ENCODE data around the gene SLC35E2B.
"Not testable (repeated sequence)": the region's sequence is repeated elsewhere in the genome, so short reads cannot be mapped to it uniquely, and the experiment has no call there.

SLC35E2B gene

DNA sequence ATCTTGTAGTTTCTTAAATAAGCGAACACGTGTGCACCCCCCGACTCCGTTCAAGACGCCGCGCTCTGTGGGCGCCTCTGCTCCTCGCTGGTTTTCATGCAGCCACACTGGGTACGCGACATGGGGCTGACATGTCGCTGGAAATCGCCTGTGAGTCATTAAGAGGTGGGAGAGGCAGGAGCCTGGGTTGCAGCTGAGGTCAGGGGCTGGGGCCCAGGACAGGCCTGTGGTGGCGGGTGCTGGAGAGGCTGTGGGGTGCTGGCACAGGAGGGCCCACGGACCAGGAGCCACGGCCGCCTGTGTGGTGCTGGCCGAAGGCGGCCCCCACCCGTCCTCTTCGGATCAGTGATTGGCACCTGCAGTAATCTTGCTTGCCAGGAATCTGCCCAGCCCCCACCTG, 17.8 kb downstream of the SLC35E2B start:
- DNase-seq (ENCODE audit: low spot score) = not testable (repeated sequence)

DNA sequence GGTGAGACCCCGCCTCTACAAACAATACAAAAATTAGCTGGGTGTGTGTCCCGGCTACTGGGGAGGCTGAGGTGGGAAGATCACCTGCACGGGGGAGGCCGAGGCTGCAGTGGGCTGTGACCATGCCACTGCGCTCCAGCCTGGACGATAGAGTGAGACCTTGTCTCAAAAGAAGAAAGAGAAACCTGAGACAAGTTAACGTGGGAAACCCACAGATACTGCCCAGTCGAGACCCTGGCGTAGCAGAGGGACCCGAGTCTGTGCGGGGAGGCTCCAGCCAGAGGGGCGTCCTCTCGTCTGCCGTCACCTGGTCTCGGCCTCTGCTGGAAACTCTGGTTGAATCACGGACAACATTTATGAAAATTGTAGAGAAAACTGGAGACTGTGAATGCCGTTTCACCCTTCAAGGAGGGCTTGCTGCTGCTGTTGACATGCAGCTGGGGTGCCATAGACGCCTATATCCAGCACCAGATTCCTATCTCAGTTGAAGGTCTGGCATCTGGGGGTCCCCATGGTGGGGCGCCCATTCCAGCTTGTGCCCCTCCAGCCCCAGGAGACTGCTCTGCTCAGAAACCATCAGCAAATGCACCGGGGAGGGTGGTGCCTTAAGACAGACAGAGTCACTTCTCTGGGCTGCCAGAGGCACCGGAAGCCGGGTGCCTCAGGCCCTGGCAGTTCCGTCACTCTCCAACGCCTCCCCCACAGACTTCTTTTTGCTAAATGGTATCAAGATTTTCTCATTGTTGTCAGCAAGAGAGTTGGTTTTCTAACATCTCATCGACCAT, 20.2 kb downstream of the SLC35E2B start:
- DNase-seq (ENCODE audit: low spot score) = no peak

DNA sequence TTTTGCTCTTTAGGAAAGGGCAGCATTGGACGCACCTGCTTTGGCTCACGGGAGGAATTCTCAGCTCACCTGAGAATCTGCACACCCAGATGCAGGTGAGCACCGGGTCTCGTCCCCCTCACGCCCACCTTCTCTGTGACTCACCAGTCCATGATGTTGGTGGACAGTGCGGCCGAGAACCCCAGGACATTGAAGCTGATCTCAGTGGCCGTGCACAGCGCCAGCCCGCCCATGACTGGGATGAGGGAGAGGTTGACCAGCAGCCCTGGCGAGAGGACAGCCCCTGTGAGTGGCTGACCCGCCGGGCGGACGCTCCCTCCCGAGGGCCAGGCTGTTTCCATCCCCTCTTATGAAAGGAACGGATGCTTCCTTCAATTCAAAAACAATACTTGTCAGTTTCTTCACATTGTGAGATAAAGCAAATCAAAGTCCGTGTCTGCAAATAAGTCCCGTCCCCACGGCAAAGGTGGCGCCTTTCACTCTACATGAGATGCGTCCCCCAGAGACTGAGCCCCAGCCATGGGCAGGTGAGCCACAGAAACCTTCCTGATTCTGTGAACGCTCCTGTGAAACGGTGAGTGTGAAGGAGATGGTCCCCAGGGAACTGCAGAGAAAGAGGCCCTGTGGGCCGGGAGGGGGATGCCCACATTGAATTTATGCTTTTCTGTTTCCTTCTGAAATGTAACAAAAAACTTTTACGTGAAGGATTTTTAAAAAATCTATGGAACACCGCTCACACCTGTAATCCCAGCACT, 21.1 kb downstream of the SLC35E2B start:
- DNase-seq (ENCODE audit: low spot score) = no peak

DNA sequence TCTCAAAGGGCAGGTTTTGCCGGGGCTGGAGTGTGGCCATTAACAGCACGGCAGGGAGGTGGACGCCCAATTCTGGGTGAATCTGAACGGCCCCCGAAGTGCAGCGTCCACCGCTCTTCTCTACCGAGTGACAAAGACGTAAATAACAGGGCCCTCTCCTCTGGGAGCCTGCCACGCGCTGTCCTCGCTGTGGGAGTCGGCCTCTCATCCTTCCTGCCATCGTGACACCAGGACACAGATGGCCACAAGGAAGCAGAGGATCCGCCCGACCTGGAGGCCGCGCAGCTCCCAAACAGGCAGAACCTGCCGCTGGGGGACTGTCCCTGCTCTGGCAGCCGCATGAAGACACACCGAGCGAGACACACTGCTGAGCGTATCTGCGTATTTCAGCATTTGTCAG, 21.7 kb downstream of the SLC35E2B start:
- no peak for DNase-seq (ENCODE audit: low spot score)

DNA sequence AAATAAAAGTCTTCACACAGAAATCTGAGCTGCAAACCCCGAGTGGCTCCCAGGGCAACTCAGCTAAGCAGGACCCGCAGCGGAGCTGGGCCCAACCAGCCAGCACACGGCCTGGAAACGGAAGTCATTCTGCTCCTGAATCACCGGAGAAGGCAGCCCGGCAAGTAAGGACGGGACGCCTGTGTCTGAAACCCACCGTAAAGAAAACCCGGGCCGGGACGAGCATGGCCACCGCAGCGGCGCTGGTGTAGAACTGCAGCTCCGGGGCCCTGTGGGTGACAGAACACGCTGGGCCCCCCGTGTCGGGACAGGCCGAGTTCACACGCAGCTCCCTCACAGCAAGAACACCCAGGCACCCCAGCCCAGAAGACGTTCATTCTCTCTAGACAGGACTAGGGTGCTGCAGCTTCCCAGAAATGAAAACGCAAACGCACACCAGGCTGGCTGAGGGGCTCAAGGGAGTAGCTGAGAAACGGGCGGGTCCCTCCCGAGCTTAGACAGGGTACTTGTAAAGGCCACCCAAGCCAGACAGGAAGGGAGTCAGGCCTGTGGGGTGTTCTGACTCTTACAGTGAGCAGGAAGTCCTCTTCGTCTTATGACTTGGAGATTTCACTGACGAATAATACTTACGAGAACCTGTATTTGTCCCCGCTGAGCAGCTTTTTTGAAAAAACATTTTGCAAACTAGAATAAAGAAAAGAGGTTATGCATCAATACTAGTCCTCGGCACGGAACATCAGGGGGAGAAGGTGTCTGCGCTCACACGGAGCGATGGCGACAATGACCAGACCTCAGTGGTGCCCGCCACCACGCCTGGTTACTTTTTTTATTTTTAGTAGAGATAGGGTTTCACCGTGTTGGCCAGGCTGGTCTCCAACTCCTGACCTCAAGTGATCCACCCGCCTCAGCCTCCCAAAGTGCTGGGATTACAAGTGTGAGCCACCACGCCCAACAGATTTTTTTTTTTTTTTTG, 22.8 kb downstream of the SLC35E2B start:
- no peak for DNase-seq (ENCODE audit: low spot score)

DNA sequence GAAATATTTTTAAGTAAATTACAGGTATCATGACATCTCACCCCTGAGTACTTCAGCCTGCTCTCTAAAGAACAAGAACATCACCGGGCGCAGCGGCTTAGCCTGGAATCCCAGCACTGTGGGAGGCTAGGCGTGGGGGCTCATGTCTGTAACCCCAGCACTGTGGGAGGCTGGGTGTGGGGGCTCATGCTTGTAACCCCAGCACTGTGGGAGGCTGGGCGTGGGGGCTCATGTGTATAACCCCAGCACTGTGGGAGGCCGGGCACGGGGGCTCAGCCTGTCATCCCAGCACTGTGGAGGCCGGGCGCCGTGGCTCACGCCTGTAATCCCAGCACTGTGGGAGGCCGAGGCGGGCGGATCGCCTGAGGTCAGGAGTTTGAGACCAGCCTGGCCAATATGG, 26.1 kb downstream of the SLC35E2B start:
- no peak for DNase-seq (ENCODE audit: low spot score)

DNA sequence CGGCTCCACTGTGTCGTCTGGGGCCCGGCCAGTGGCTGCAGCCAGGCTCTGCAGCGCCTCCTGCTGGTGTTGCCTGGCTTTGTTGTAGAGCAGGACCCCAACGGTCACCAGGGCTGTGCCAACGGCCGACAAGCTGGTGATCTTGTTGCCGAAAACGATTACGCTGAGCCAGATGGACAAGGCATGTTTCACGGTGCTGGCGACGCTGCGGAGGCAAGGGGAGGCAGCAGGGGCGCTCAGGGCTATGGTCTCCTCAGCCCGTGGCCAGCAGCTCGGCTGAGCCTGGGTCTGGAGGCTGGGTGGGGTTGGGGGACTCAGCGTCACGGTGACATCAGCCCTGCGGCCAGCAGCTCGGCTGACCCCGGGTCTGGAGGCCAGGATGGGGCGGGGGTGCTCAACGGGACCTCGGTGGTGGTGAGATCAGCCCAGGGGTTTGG, 26.8 kb downstream of the SLC35E2B start:
- DNase-seq (ENCODE audit: low spot score) = peak; percentile 60

DNA sequence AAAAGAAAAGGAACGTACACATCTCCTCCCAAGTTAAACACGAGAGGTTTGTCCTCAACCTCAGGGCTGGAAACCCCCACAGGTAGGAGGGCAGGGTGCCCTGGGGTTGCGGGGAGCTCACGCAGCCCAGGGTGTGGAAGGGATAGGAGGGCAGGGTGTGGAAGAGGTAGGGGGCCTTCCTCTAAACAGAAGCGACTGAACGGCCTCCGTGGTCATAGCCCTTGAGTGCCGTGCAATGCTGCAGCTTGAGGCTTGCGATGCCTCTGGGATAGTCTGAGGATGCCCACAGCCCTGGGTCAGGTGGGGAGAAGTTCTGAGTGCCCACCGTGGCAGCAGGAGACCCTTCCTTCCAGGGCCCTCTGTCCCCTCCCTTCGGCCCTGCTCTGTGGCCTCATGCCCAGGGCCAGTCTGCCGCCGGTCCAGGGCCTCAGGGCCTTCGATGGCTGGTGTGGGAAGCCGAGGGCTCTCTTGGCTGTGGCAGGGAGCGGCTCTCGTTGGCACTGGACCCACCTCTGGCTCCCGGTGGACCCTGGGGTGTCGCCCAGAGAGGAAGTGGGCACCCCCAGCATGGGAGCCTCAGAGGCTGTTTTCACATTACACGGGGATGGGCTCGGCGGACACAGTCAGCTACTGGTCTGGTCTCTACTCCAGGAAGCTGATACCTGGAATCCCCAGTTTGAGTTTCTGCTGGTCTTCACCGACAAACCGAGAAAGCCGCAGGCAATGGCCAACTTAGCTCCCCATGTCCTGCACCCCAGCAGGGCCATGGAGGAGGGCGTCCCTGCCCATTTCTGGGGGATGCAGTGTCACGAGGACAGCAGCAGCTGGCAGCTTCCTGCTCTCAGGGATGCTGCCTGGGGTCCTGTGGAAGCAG, 27.4 kb downstream of the SLC35E2B start:
- DNase-seq (ENCODE audit: low spot score) = no peak

DNA sequence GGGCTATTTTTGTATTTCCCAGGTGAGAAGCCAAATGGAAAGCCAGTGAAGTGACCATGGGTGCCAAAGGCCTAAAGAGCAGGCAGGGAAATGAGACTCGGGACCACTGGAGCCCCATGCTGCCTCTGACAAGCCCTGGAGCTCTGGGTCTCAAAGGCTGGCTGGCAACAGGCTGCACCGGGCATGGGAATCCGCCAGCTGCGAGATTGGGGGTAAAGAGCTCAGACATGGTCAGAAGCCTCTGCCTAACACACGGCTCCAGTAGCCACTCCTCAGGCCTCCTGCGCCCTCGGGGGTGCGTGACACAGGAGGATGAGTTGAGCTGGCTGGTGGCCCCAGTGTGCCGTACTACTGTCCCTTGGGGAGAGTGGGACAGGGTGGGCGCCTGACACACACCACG, 28.3 kb downstream of the SLC35E2B start:
- not testable (repeated sequence) for DNase-seq (ENCODE audit: low spot score)

DNA sequence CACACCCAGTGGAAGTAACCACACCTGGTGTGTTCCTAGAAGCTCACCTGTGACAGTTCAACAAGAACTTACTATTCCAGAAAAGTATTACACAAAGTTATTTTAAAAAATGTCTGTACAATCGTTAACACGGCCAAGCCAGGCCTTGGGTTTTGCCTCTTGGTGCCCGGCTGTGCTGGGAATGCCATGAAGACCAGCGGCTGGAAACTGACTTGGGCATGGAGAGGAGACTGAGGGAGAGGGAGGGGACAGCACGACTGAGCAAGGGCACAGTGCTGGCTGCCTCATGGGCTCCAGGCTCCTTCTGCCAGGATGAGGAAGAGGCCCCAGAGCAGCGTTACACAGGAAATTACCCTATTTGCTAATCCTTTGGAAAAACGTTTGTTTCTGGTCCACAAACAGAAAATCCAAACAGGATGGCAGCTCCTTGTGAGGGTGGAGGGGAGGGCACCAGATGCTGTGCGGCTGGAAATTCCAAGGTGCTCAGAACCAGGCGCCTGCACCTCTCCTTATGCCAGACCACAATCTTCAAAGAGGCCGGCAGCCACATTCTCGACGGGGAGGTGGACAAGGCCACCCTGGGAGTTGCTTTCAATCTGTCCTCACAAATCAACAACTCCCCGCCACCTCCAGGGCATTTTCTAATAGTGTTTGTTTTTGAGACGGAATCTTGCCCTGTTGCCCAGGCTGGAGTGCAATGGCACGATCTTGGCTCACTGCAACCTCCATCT, 29.6 kb downstream of the SLC35E2B start:
- not testable (repeated sequence) for DNase-seq (ENCODE audit: low spot score)

DNA sequence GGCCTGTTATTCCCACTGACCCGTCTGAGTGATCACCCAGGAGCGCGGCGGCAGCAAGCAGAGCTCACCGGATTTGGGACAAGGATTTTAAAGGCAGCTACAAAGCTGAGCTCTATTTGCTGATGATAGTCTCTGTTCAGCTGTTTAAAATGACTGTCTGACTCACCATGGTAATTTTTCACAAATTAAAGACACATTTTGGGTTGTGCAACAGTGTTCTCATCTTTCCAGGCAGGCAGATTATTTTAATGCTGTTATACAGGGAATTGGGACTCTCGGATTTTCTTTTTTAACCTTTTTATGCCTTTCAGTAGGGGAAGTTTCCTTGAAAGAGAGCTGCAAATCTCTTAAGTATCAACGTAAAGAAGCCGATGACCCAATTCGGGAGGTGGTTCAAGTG, 30.2 kb downstream of the SLC35E2B start:
- DNase-seq (ENCODE audit: low spot score) = not testable (repeated sequence)

DNA sequence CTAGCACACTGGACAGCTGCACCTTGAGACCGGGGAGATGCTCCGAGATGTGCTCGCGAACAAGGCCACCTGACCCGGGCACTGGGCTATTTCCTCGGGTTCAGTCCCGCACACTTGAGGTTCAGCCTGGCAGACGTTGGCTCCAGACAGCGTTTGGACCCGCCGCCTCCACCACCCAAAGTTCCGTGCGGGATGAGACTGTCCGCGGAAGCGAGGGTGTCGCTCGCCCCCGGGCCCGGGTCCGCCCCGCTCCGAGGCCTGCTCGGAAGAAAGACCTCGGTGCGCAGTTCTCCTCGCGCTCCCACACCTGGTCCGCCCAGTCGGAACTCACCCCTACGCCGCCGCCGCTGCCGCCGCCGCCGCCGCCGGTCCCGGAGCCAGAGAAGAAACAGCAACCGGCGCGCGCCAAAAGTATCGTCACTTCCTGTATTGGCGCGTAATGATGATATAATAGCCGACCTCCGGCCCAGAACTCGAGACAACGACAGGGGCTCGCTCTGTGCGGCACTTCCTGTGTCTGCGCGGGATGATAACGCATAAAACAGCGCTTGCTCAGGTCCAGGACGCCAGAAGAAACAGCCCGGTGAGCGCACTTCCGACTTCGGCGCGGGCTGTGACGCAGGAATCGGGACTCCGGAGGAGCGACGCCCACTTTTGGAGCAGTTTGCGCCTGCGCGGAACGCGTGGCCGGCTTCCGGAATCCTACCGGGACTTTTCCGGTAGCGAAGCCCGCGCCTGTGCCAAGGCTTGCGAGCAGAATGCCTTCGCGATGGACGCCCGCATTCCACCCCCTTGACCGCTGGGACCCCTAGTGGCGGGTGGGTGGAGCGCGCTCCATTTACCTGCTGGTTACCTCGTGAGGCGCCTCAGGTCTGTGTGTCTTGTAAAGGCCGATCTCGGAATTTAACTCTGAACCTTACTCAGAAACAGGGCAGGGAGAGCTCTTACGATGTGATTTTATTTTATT, 33.7 kb downstream of the SLC35E2B start, which contains the start of gene CDK11B:
TSS of gene CDK11B (minus strand) at position 422 of the 967 bp plus-strand sequence. CDS start 1,519 bp downstream, outside the sequence.
- peak; percentile 94 for DNase-seq (ENCODE audit: low spot score)

DNA sequence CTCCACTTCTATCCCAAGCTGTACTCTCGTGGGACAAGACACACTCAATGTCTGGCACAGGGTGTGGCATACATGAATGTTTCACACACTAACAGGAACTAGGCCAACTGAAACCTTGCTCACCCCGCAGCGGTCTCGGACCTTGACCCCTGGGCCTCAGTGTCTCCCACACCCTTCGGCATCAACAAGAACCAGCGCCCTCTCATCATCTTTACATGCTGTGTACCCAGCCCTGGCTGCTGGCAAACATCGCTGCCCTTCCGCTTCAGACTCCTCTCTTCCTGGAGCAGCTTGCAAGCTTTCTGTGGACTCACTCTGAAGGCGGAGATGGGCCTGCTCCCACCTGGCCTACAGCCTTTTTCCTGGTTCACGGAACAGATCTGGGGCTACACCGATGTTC, 44.3 kb downstream of the SLC35E2B start:
- not testable (repeated sequence) for DNase-seq (ENCODE audit: low spot score)

DNA sequence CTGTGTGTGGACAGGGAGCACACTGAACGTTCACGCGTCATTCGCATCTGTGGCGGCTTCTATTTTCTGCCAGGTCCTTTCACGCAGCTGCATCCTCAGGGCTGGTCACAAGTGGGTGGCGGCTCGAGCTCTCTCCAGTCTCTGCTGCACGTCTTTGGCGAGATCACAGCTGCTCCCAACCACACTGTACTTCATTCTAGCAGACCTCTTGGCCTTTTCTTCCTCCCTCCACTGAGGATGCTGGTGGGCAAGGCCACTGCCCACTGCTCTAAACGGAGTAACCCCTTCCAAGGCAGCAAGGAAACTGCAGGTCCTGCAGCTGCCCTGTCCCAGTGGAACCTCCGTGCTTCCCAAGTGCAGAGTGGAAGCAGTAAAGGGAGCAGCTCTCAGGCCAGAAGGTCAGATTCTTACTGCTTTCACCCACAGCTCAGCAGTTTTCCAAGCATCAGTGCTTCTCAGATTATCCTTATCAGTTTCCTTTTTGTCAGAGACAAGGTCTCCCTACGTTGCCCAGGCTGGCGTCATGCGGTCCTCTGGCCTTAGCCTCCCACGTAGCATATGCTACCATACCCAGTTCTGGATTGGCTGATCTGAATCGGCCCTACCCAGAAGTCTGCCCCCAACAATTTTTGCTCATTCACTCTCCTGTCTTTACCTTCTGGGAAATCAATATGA, 44.9 kb downstream of the SLC35E2B start:
- DNase-seq (ENCODE audit: low spot score) = not testable (repeated sequence)

DNA sequence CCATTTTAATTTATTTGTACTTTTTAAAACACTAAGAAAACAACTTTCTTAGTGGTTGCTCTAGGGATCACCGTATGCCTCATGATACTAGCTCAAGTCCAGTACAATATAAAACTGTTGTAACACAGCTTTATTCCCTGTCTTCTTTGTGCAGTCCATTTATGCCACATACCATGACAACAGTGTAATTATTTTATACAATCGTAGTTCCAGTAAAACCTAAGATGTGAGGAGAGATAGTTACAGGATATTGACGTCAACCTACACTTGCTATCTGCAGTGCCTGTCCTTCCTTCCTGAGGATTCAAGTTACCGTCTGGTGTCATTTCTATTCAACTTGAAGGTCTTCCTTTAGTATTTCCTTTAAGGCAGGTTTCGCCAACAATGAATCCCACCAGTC, 46.3 kb downstream of the SLC35E2B start:
- not testable (repeated sequence) for DNase-seq (ENCODE audit: low spot score)

DNA sequence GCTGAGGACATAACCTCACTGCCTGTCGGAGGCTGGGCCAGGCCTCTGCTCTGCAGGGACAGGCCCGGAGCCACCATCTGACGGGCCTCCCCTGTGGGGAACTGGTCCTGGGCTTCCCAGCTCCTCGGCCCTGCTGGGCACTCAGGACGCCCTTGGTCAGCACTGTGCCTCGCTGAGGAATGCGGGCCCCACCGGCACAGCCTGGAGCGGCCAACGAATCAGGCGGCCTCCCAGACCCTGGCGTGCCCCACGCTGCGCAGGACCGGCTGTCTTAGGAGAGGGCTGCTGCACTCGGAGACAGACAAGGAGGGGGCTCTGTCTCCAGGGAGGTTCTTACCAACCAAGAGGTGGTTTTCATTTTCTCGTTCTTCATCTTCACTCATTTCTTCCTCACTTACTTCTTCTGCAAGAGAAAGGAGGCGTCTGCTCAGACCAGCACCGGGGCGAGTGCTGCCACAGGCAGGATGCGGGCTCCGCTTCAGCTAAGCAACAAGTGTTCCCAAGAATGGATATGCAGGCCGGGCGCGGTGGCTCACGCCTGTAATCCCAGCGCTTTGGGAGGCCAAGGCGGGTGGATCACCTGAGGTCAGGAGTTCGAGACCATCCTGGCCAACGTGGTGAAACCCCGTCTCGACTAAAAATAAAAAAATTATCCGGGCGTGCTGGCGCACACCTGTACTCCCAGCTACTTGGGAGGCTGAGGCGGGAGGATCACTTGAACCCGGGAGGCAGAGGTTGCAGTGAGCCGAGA, 51.7 kb downstream of the SLC35E2B start:
- DNase-seq (ENCODE audit: low spot score) = not testable (repeated sequence)

DNA sequence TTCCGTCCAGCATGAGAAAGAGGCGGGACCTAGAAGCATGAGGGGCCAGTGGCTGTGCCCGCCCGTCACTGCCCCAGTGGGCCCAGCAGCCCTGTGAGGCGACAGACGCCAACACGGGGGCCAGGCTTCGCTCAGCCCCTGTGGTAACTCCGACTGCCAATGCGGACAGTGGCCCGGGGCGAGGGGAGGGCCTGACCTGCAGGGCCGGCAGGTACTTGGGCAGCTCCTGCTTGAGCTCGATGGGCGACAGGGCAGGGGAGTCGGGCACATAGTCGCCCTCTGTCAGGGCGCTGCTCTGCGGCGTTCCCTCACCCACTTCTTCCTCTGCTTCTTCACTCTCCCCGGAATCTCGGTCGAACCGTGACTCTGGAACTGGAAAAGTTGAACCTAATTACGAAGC, 52.5 kb downstream of the SLC35E2B start:
- DNase-seq (ENCODE audit: low spot score) = not testable (repeated sequence)

DNA sequence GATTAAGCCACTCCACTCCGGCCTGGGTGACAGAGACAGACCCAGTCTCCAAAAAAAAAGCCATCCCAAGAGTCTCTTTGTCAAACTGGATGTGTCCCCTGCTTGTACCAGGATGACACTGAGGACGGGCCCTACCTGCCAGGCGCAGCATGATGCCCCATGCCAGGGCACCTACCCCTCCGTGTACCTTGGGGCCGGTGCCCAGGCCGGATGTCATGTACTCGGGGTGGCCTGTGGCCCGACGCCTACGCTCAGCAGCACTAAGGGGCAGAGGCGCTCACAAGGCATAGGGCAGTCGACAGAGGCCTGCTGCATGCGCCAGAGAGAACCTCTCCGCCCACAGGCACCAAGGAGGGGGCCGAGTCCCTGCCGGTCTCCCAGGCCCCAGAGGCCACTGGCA, 53.2 kb downstream of the SLC35E2B start:
- not testable (repeated sequence) for DNase-seq (ENCODE audit: low spot score)

Measured in ecto neural progenitor cell (in vitro differentiated cells).